ENCODE data around the gene UTP11.
"Not testable (repeated sequence)": the region's sequence is repeated elsewhere in the genome, so short reads cannot be mapped to it uniquely, and the experiment has no call there.

Gene UTP11

DNA sequence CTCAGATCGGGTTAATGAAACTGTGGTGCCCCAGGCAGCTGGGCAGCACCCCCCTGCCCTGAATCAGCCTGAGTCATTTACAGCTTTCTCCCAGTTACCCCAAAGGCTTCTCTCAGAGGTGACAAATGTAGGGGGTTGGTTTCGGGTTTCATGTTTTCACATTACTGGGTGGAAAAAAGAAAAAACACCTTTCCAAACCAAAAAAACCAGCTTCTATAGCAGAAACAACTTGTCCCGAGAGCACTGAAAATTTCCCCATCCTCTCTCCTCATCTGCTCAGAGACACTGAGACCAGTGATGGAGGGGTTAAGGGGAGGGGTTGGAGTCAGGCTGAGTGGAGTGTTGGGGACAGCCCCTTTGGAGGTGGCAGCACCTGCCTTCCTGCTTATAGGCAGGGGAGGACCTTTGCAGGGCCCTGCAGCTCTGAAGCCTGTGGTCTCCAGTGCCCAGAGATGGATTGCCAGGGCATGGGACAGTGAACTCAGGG lies 15.6 kb downstream of the UTP11 start:
- DNase-seq = peak; percentile 27

- peak; percentile 68 for DNase-seq
Measured at GRCh38 chr1:38028671-38029070, 16.1 kb downstream of the UTP11 start.

- DNase-seq = peak; percentile 83
Measured at GRCh38 chr1:38029081-38029681, 16.6 kb downstream of the UTP11 start.

DNA sequence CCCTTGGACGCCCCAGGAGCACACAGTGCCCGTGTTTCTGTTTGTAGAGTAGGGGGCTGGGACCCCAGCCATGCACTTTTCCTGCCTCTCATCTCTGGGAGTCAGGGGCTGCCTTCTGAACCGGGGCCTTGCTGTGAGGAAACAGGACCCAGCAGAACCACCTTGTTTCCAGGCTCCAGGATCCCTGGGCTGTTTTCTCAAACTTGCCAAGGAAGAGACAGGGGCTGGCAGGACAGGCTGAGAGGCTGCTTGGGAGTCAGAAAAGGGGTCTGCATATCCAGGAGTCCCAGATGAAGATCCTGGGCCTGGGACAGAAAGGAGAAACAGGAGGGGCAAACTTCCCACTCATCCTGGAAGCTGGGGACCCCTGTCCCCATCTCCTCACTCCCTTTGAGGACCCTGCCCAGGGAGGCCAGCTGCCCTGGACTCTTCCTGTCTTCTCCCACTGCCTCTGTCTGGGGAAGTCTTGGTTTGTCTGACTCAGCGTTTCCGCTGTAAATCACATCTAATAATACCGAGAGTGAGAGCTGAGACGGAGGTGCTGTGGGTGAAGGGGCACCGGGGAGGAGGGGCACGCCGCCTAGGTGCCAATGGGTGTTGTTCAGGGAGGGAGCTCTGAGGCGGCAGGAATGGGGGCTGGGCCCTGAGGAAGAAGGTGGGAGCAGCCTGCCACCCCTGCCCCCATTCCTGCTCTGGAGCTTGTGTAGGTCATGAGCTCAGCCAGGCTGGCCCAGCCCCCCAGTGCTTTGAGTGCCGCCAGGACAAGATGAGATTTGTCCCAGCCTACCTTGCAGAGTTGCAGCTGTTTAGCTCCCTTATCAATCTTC lies 17.4 kb downstream of the UTP11 start:
- DNase-seq = peak; percentile 65

DNA sequence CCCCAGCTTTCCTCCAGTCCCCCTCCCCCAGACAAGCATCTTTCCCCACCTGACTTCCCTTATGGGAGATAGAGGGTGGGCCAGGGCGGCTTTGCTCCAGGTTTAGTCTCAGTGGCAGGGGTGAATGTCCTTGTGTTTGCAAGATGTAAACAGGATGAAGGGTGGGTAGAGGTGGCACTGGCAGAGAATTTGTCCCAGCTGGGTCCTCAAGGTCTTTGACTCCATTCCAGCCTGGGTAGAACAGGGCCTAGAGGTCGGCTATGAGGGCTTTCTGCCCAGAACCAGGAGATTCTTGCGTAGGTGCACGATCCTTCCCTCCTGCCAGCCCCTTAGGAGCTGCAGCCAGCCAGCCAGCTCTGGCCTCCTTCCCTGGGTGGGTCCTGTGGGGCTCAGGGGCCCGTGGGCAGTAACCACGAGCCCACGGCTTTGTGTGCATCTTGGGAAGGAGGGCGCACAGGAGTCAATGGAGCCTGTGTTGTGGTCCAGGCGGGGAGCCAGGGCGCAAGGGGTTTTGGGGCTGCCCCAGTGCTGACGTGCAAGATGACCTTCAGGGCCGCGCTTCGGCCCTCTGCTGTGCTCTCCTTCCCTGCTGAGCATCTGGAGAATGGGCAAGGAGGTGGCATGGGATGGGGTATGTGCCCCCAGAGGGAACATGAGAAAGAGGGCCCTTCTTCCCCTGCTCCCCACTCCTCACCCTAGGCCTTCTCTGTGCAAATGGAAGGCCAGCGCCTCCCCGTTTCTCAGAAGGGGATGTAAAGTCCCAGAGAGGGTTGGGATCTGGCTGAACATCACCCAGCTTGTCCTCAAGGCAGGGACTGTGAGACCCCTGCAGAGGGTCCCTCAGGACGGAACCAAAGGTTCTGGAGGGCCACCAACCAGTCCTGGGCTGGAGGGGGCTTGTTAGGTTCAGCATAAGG lies 18.3 kb downstream of the UTP11 start:
- no peak for DNase-seq

GRCh38 chr1:38031513-38031866 lies 19.0 kb downstream of the UTP11 start:
- no peak for DNase-seq

DNA sequence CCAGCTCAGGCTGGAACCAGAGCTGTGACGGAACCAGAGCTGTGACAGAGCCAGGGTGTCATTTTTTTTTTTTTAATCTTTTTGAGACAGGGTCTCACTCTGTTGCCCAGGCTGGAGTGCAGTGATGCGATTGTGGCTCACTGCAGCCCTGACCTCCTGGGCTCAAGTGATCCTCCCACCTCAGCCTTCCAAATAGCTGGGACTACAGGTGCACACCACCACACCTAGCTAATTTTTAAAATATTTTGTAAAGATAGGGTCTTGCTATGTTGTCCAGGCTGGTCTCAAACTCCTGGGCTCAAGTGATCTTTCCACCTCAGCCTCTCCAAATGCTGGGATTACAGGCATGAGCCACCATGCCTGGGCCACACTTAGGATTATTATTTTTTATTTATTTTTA lies 20.5 kb downstream of the UTP11 start:
- not testable (repeated sequence) for DNase-seq

- DNase-seq = no peak
Measured at GRCh38 chr1:38034871-38035270, 22.3 kb downstream of the UTP11 start.

DNA sequence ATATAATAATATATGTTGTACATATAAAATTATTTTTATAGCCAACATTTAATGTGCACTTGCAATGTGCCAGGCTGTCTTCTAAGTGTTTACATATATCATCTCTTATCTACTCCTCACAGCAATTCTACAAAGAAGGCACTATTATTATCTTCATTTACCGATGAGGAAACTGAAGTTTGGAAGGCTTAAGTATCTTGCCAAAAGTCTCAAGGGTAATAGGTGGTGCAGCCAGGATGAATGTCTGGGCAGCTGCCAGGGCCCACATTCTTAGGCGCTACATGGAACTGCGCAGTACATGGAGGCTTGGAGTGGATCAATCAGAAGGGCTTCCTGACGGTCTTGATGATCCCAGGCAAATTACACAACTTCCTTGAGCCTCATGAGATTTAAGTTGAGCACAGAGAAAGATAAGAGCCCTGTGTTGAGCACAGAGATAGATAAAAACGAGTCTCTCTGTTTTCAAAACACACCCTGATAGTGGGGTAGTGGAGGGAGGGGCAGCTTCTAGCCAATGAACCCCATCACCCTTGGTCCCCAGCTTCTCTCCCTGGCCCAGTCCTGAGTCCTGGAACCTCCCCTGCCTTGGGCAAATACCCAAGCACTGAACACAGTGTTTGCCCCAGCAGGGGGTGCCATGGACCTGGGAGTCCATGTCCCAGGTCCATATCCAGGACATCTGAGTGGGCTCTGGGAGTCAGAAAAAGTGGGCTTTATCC lies 24.8 kb downstream of the UTP11 start:
- DNase-seq = no peak

DNA sequence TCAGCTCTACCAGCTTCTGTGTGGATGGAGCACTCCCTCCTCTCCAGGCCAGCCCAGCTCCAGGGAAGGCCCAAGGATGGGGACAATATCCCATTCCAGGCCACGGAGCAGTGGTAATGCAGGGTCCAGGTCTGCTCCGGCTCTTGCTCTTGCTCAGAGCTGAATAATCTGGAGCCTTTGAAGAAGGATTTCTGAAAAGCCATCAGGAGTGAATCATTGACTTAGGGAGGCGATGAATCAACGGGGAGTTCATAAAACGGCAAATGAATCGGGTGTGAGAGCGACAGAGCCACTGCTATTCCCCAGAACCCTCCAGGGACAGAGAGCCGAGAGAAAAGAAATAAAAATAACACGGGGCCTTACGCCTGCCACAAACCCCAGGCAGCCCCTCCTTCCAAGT lies 26.3 kb downstream of the UTP11 start:
- no peak for DNase-seq

DNA sequence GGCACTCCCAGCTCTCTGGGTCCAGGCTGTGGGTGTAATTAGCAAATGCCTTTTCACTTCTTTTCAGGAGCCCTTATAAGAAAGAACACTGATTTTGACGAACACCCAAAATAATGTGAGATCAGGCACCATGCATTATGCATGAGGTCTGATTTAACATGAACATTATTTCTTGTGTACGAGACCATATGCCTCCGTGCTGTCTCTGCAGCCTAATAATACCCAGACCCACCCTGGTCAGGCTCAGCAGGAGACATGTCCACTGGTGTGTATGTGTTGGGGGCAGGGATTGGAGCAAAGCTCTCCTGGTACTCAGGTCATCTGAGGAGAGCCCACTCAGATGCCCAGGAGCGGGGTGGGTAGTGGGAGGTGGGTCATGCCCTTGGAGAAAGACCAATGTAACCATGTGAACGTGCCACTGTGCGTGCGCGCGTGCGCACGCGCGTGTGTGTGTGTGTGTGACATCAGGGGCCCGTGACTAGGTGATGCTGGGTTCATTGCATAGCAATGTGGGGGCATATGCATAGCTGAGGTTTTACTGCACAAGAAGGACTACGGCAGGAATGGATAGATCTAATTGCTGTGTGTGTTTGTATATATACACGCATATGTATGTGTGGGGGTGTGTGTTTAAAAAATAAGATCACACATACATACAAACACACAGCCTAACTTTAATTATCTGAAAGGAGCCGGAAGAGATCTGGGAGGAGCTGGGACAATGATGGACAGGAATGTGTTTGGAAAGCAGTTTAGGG lies 27.0 kb downstream of the UTP11 start:
- no peak for DNase-seq

GRCh38 chr1:38041936-38042834 lies 29.7 kb downstream of the UTP11 start:
- DNase-seq = peak; percentile 55

- DNase-seq = no peak
Measured at GRCh38 chr1:38043036-38043747, 30.7 kb downstream of the UTP11 start.

GRCh38 chr1:38044221-38045215 lies 32.0 kb downstream of the UTP11 start:
- peak; percentile 56 for DNase-seq

DNA sequence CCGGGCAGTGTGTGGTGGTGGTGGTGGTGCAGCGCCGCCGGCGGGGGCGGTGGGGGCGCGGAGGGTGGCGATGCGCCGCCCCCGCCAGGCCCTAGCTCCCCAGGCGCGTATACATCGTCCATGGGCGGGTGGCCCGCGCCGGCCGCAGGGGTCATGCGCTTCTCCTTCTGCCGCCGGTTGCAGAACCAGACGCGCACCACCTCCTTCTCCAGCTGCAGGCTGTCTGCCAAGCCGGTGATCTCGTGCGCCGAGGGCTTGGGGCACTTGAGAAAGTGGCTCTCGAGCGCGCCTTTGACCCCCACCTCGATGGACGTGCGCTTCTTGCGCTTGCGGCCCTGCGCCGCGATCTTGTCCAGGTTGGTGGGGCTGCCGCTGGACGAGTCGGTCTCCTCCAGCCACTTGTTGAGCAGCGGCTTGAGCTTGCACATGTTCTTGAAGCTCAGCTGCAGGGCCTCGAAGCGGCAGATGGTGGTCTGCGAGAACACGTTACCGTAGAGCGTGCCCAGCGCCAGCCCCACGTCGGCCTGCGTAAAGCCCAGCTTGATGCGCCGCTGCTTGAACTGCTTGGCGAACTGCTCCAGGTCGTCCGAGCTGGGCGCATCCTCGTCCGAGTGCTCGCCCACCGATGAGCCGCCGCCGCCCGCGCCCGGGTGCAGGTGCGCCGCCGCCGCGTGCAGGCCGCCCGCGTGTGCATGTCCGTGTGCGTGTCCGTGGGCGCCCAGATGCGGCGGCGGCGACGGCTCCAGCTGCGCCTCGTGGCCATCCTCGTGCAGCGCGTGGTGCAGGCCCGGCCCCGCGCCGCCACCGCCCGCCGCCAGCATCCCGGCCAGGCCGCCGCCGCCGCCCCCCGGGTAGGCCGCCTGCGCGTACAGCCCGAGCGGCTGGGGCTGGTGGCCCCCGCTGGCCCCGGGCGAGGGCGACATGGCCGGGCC lies 33.1 kb downstream of the UTP11 start:
- DNase-seq = peak; percentile 80

DNA sequence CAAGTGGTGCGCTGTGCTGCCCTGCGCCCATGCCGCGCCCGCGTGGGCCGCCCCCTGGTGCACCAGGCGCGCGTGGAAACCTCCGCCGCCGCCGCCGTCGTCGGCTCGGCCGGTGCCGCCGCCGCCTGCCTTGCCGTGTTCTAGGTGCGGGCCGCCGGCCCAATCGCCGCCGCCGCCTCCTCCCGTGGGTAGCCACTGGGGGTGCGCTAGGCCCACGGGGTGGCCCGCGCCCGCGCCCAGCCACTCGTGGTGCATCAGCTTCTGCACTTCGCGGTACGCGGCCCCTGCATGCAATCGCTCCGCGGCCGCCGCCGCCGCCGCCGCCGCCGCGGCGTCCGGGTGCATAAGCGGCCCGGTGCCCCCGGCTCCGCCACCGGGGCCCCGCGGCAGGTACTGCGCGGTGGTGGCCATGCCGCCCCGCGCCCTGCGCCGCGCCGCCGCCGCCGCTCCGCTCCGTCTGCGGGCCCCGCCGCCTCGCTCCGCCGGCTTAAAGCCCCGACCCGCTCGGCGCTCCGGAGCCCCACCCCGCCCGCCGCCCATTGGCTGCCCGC lies 33.9 kb downstream of the UTP11 start, which contains the start of gene POU3F1:
Gene POU3F1 (minus strand): TSS at position 461 of the 551 bp plus-strand sequence. CDS start 50 bp downstream, at position 411.
- no peak for DNase-seq
